ENCODE measurements around the gene GRIK4. TPM values are rescaled to one million over a fixed set of nuclear protein-coding genes. Genes with fewer than 3 reads are reported as not detected.

Gene GRIK4
- total RNA-seq: 0.16 TPM in 1 of 2 replicates, not detected in the other

GRCh38 chr11:120511116-120511819, at the start of gene GRIK4:
TSS of gene GRIK4 (plus strand) at chr11:120511748. CDS start at chr11:120660319, 148,571 bp downstream.

DNA sequence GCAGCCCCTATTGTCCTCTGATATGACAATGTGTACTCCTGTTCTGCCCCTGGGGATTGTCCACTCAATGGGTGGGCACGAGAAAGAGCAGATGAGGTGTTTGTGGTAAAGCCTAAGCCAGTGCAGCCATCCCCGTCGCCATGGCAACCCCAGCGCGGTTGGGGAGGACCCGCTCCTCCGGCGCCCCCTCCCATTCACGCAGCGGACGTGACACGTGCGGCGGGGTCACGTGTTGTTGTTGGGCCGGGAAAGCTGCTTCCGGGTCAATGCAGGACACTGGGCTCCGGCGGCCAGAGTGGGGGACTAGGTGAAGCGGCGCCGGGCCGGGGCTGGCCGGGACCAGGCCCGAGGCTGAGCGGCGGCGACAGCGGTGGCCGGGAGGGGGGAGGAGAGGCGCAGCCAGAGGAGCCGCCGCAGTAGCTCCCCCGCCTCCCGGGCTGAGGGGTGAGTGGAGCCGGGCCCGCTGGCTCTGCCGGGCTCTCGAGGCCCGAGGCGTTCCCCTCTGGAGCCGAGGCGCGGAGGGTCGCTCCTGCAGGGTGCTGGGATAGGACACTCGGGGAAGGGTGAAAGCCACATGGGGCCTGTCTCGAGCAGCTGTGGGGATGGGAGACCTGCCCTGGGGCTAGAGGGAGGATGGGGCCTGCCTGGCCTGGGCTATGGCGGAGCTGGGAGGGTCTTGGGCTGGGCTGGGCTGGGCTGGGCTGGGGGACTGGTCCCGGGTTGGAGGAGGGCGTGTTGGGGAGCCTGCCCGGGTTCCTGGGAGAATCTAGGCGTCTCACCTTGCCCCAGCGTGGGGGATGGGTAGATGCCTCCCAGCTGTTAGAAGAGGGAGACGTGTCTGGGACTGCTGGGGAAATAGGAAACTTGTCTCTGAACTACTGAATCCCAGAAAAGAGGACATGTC, 512.6 kb downstream of the GRIK4 start, which contains the start of gene TBCEL:
Gene TBCEL (plus strand): TSS at position 255 of the 904 bp plus-strand sequence. CDS start 21,589 bp downstream, outside the sequence.

Other genes starting within 250 kb of the GRIK4 start
- gene TLCD5, start 186.4 kb upstream of the GRIK4 start, total RNA-seq: 6.5 and 7.4 TPM in 2 replicates
- 97.0 and 113 TPM in 2 replicates for gene ARHGEF12, start 175.3 kb upstream of the GRIK4 start, total RNA-seq

Data from hair follicle dermal papilla cell (primary cell).